GM06990 (cell line): Measurements from ENCODE around the gene INSIG2.

Experiments
- DNase-seq: peaks from one replicate; pipeline ENCODE4 v3.0.0-alpha.2; 2011; ENCODE audit not compliant: insufficient read length; ENCODE audit errors: extremely low read depth
- H3K27me3 ChIP-seq: replicated peaks from 2 replicates; pipeline ENCODE4 v1.6.0; 2011; ENCODE audit warnings: low read length; ENCODE audit not compliant: control insufficient read depth, insufficient read depth
- H3K36me3 ChIP-seq: 2 replicates; pipeline ENCODE4 v1.5.1; 2011; ENCODE audit warnings: low read length; ENCODE audit not compliant: control insufficient read depth, insufficient read depth
- H3K4me3 ChIP-seq: replicated peaks from 2 replicates; pipeline ENCODE4 v1.5.1; 2011; ENCODE audit warnings: low read depth, mild to moderate bottlenecking, control low read depth, low read length
- CTCF ChIP-seq: IDR thresholded peaks from 2 replicates; pipeline ENCODE4 v1.5.1; 2011; ENCODE audit warnings: low read length, control low read depth, mild to moderate bottlenecking, inconsistent platforms; ENCODE audit not compliant: insufficient read depth, poor library complexity, severe bottlenecking

The INSIG2 gene

GRCh38 chr2:118112771-118113334 is 24.6 kb downstream of the INSIG2 start:
- Histone ChIP-seq H3K27me3 (no peaks in the 10 kb centered on the region), H3K4me3 (no peak overlapping the region), H3K36me3 (no peaks in the 10 kb centered on the region; the same call in 1 of the 2 replicates)
- DNase-seq: no peak
- TF ChIP-seq CTCF: no peak

GRCh38 chr2:118114863-118115262 is 26.6 kb downstream of the INSIG2 start:
- H3K4me3 ChIP-seq: no peak overlapping the region
- no peaks in the 10 kb centered on the region for H3K27me3 ChIP-seq
- TF ChIP-seq CTCF: no peak
- H3K36me3 ChIP-seq: no peaks in the 10 kb centered on the region
- no peak for DNase-seq

GRCh38 chr2:118115761-118116160 is 27.5 kb downstream of the INSIG2 start:
- no peaks in the 10 kb centered on the region for H3K36me3 ChIP-seq
- no peak overlapping the region for H3K4me3 ChIP-seq
- no peak for TF ChIP-seq CTCF
- H3K27me3 ChIP-seq: no peaks in the 10 kb centered on the region
- no peak for DNase-seq

GRCh38 chr2:118118479-118118878 is 30.2 kb downstream of the INSIG2 start:
- Histone ChIP-seq H3K27me3 (no peaks in the 10 kb centered on the region), H3K4me3 (no peak overlapping the region), H3K36me3 (no peaks in the 10 kb centered on the region)
- DNase-seq: no peak
- TF ChIP-seq CTCF: no peak

GRCh38 chr2:118119158-118119727 is 31.0 kb downstream of the INSIG2 start:
- Histone ChIP-seq H3K4me3 (no peak overlapping the region), H3K27me3 (no peaks in the 10 kb centered on the region), H3K36me3 (no peaks in the 10 kb centered on the region)
- no peak for DNase-seq
- no peak for TF ChIP-seq CTCF

GRCh38 chr2:118119761-118120400 is 31.6 kb downstream of the INSIG2 start:
- Histone ChIP-seq H3K36me3 (no peaks in the 10 kb centered on the region), H3K4me3 (no peak overlapping the region), H3K27me3 (no peaks in the 10 kb centered on the region)
- TF ChIP-seq CTCF: no peak
- no peak for DNase-seq
